Calu3 (cell line): ENCODE measurements around the gene CMPK1. TPM values are rescaled to one million over a fixed set of nuclear protein-coding genes. Genes with fewer than 3 reads are reported as not detected.
A peak's percentile ranks its signal among the peaks of the same experiment; 100 is the strongest.
"Not testable (repeated sequence)": the region's sequence is repeated elsewhere in the genome, so short reads cannot be mapped to it uniquely, and the experiment has no call there.

ENCODE experiments used
- BruUV-seq: library from RNA; stranded (reverse); fragments of 400-500 nt; replicated peaks from 2 replicates; lab custom pipeline; 2021; lab: Mats Ljungman, UMichigan
- CTCF ChIA-PET: fragments of 300-600 bp; sonication (Branson Sonifier 250); formaldehyde crosslinking; loops from one replicate; lab custom pipeline; 2022; ENCODE audit warnings: antibody characterized with exemption; lab: Charles Lee
- DNase-seq: peaks from one replicate; pipeline ENCODE4 v3.0.0; 2022
- H3K27ac Mint-ChIP-seq: one replicate; pipeline ENCODE4 v1.8.0; 2022; ENCODE audit warnings: mixed read lengths; ENCODE audit not compliant: unreplicated experiment
- H3K27me3 Mint-ChIP-seq: one replicate; pipeline ENCODE4 v1.8.0; 2022; ENCODE audit warnings: mixed read lengths; ENCODE audit not compliant: unreplicated experiment
- H3K36me3 Mint-ChIP-seq: one replicate; pipeline ENCODE4 v1.8.0; 2022; ENCODE audit warnings: mild to moderate bottlenecking, moderate library complexity, mixed read lengths; ENCODE audit not compliant: insufficient read depth, unreplicated experiment
- H3K4me1 Mint-ChIP-seq: one replicate; pipeline ENCODE4 v1.8.0; 2022; ENCODE audit warnings: mild to moderate bottlenecking, low read depth, mixed read lengths; ENCODE audit not compliant: unreplicated experiment
- H3K4me3 Mint-ChIP-seq: one replicate; pipeline ENCODE4 v1.8.0; 2022; ENCODE audit warnings: mild to moderate bottlenecking, low read depth, moderate library complexity, mixed read lengths; ENCODE audit not compliant: unreplicated experiment
- H3K9me3 Mint-ChIP-seq: one replicate; pipeline ENCODE4 v1.8.0; 2022; ENCODE audit warnings: low read depth, mixed read lengths; ENCODE audit not compliant: unreplicated experiment
- intact Hi-C: fragments of 100-400 bp; cut with micrococcal nuclease; formaldehyde crosslinking; loops from one replicate; pipeline ENCODE4 v1.10.0; 2022; ENCODE audit not compliant: unreplicated experiment
- total RNA-seq: library from RNA; stranded (reverse); gene quantifications from 2 replicates; pipeline ENCODE4 v1.2.3, GENCODE V29; 2022
- TF ChIP-seq, protein P1 (sequence below): fragments of 200-600 bp; IDR thresholded peaks from one replicate; pipeline ENCODE4 v1.8.0; 2022; ENCODE audit warnings: antibody characterized with exemption; ENCODE audit not compliant: unreplicated experiment

Gene CMPK1
- total RNA-seq, 1 experiment from 2014 or later = 162 TPM

GRCh38 chr1:47340227-47340626, 6.6 kb downstream of the CMPK1 start:
- peaks cover 23% of the 10 kb centered on the region for H3K4me1 Mint-ChIP-seq
- no peak overlapping the region for H3K4me3 Mint-ChIP-seq
- DNase-seq = no peak
- H3K27ac Mint-ChIP-seq = no peak overlapping the region
- no peaks in the 10 kb centered on the region for H3K9me3 Mint-ChIP-seq
- intact Hi-C loops = no loop called here
- H3K36me3 Mint-ChIP-seq = peaks cover 29% of the 10 kb centered on the region
- TF ChIP-seq, protein P1, sequence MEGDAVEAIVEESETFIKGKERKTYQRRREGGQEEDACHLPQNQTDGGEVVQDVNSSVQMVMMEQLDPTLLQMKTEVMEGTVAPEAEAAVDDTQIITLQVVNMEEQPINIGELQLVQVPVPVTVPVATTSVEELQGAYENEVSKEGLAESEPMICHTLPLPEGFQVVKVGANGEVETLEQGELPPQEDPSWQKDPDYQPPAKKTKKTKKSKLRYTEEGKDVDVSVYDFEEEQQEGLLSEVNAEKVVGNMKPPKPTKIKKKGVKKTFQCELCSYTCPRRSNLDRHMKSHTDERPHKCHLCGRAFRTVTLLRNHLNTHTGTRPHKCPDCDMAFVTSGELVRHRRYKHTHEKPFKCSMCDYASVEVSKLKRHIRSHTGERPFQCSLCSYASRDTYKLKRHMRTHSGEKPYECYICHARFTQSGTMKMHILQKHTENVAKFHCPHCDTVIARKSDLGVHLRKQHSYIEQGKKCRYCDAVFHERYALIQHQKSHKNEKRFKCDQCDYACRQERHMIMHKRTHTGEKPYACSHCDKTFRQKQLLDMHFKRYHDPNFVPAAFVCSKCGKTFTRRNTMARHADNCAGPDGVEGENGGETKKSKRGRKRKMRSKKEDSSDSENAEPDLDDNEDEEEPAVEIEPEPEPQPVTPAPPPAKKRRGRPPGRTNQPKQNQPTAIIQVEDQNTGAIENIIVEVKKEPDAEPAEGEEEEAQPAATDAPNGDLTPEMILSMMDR = no peak
- no TSS peak for BruUV-seq
- H3K27me3 Mint-ChIP-seq = no peaks in the 10 kb centered on the region
- CTCF ChIA-PET = no interaction called here

- not testable (repeated sequence) for H3K27me3 Mint-ChIP-seq, BruUV-seq, H3K27ac Mint-ChIP-seq, H3K4me3 Mint-ChIP-seq, DNase-seq, H3K9me3 Mint-ChIP-seq
- peaks cover 14% of the 10 kb centered on the region for H3K4me1 Mint-ChIP-seq
- intact Hi-C loops = loop anchor here (5.0 kb wide), 1 partner anchor 35 kb away; the partner anchor contains the start of gene STIL
- CTCF ChIA-PET = interaction anchor here (1.4 kb wide), 1 partner anchor 8 kb away, joined by 3 read pairs; no protein-coding TSS in a partner anchor
- H3K36me3 Mint-ChIP-seq = peaks cover 15% of the 10 kb centered on the region
These were observed 13.4 kb downstream of the CMPK1 start for GRCh38 chr1:47346979-47347378.

- CTCF ChIA-PET = interaction anchor here (1.4 kb wide), 1 partner anchor 9 kb away, joined by 3 read pairs; no protein-coding TSS in a partner anchor
- peaks cover 14% of the 10 kb centered on the region for H3K4me1 Mint-ChIP-seq
- H3K4me3 Mint-ChIP-seq = no peak overlapping the region
- no TSS peak for BruUV-seq
- peaks cover 15% of the 10 kb centered on the region for H3K36me3 Mint-ChIP-seq
- H3K27ac Mint-ChIP-seq = no peak overlapping the region
- no peaks in the 10 kb centered on the region for H3K9me3 Mint-ChIP-seq
- no peak for DNase-seq
- intact Hi-C loops = loop anchor here (5.0 kb wide), 1 partner anchor 35 kb away; the partner anchor contains the start of gene STIL
- TF ChIP-seq, protein P1 = no peak
- H3K27me3 Mint-ChIP-seq = no peaks in the 10 kb centered on the region
These were observed 14.1 kb downstream of the CMPK1 start for GRCh38 chr1:47347735-47348134.

DNA sequence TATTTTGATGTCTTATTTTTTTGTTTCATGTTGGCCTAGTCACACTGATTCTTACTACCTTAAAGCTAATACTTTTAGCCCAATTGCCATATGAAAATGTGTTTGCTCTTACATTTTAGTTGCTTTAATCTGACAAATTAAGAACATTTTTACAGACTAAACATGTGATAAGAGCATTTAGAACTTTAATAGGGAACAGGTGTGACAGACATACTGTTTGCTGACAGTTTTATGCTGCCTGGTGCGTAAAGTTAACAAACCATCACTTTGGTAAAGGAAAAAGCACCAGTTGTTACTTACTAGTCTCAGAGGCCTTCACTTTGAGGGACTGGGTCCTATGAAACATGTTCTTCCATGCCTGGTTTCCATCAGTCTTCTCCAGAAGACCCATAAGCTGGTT, 14.7 kb downstream of the CMPK1 start:
- peaks cover 15% of the 10 kb centered on the region for H3K36me3 Mint-ChIP-seq
- TF ChIP-seq, protein P1 = no peak
- H3K4me1 Mint-ChIP-seq = peaks cover 14% of the 10 kb centered on the region
- H3K27me3 Mint-ChIP-seq = no peaks in the 10 kb centered on the region
- H3K4me3 Mint-ChIP-seq = no peak overlapping the region
- H3K27ac Mint-ChIP-seq = no peak overlapping the region
- intact Hi-C loops = loop anchor here (5.0 kb wide), 1 partner anchor 36 kb away; the partner anchor contains the start of gene STIL
- DNase-seq = no peak
- no peaks in the 10 kb centered on the region for H3K9me3 Mint-ChIP-seq
- CTCF ChIA-PET = no interaction called here
- BruUV-seq = no TSS peak

GRCh38 chr1:47351305-47351704, 17.7 kb downstream of the CMPK1 start:
- TF ChIP-seq, protein P1 = no peak
- BruUV-seq = TSS peak; percentile 1
- Mint-ChIP-seq H3K36me3 (peaks cover 10% of the 10 kb centered on the region), H3K4me1 (peaks cover 14% of the 10 kb centered on the region), H3K27ac (peak overlapping the region; percentile 67), H3K27me3 (no peaks in the 10 kb centered on the region), H3K4me3 (no peak overlapping the region), H3K9me3 (no peaks in the 10 kb centered on the region)
- DNase-seq = no peak
- intact Hi-C loops = no loop called here
- CTCF ChIA-PET = no interaction called here
